CD4-positive, alpha-beta memory T cell (primary cell): ENCODE measurements around the gene FSTL3. TPM values are rescaled to one million over a fixed set of nuclear protein-coding genes. Genes with fewer than 3 reads are reported as not detected.
A peak's percentile ranks its signal among the peaks of the same experiment; 100 is the strongest.
"Not testable (repeated sequence)": the region's sequence is repeated elsewhere in the genome, so short reads cannot be mapped to it uniquely, and the experiment has no call there.

Experiments used
- CTCF ChIA-PET: fragments of 350-600 bp; sonication (Branson Sonifier 250); formaldehyde crosslinking; loops from one replicate; lab custom pipeline; 2021; ENCODE audit warnings: inconsistent platforms; ENCODE audit not compliant: partially characterized antibody; lab: Charles Lee
- POLR2A ChIA-PET: fragments of 350-600 bp; sonication (Branson Sonifier 250); formaldehyde crosslinking; loops from one replicate; lab custom pipeline; 2021; ENCODE audit not compliant: partially characterized antibody; lab: Charles Lee
- DNase-seq, 5 donors: peaks; one replicate each; pipeline versions ENCODE4 v3.0.0 to v3.0.0-alpha.2; 2020 to 2022; ENCODE audit warnings: mixed read lengths in 1 of 5
- H3K27ac ChIP-seq: one replicate; pipeline ENCODE4 v1.7.0; 2013; ENCODE audit warnings: low read depth, low read length
- H3K27me3 ChIP-seq: 2 replicates; pipeline ENCODE4 v1.7.0; 2013; ENCODE audit warnings: mild to moderate bottlenecking, low read length, moderate library complexity; ENCODE audit not compliant: insufficient read depth
- H3K36me3 ChIP-seq: 2 replicates; pipeline ENCODE4 v1.7.0; 2013; ENCODE audit warnings: mild to moderate bottlenecking, low read length, moderate library complexity; ENCODE audit not compliant: insufficient read depth
- H3K4me1 ChIP-seq: 2 replicates; pipeline ENCODE4 v1.7.0; 2013; ENCODE audit warnings: mild to moderate bottlenecking, low read length, moderate library complexity; ENCODE audit not compliant: insufficient read depth
- H3K4me3 ChIP-seq, 2 donors: one replicate each; pipeline ENCODE4 v1.7.0; 2013; ENCODE audit warnings: low read length in 2 of 2, mild to moderate bottlenecking in 1 of 2
- H3K9me3 ChIP-seq, 2 donors: one replicate each; pipeline ENCODE4 v1.7.0; 2013; ENCODE audit warnings: low read length in 2 of 2, control low read depth in 1 of 2; ENCODE audit not compliant: control insufficient read depth in 1 of 2
- H3K27ac Mint-ChIP-seq, 7 donors: one replicate each; pipeline ENCODE4 v1.8.0; 2020 to 2021; ENCODE audit warnings: mixed read lengths in 7 of 7, mild to moderate bottlenecking in 6 of 7, inconsistent platforms in 3 of 7, moderate library complexity in 3 of 7
- H3K27me3 Mint-ChIP-seq, 2 donors: one replicate each; pipeline ENCODE4 v1.8.0; 2020 to 2021; ENCODE audit warnings: mixed read lengths in 2 of 2
- H3K36me3 Mint-ChIP-seq, 2 donors: one replicate each; pipeline ENCODE4 v1.8.0; 2020 to 2021; ENCODE audit warnings: mixed read lengths in 2 of 2, inconsistent platforms in 1 of 2, mild to moderate bottlenecking in 1 of 2
- H3K4me1 Mint-ChIP-seq, 4 donors: one replicate each; pipeline ENCODE4 v1.8.0; 2020 to 2021; ENCODE audit warnings: mixed read lengths in 4 of 4, mild to moderate bottlenecking in 1 of 4
- H3K4me3 Mint-ChIP-seq, 8 donors: one replicate each; pipeline ENCODE4 v1.8.0; 2020 to 2021; ENCODE audit warnings: mixed read lengths in 8 of 8, mild to moderate bottlenecking in 7 of 8, moderate library complexity in 6 of 8, inconsistent platforms in 3 of 8
- H3K9me3 Mint-ChIP-seq, 8 donors: one replicate each; pipeline ENCODE4 v1.8.0; 2020 to 2021; ENCODE audit warnings: mixed read lengths in 8 of 8, mild to moderate bottlenecking in 5 of 8, inconsistent platforms in 3 of 8, moderate library complexity in 1 of 8
- intact Hi-C: fragments of 100-400 bp; cut with micrococcal nuclease; formaldehyde crosslinking; loops from one replicate; pipeline ENCODE4 v1.15.1; 2023
- polyA plus RNA-seq, 2 donors: library from polyadenylated mRNA; unstranded; fragments of 300-500 nt; fragmentation: Illumina TruSeq; gene quantifications; one replicate each; pipeline ENCODE4 v1.2.3, GENCODE V29; 2021
- total RNA-seq, 2 experiments: library from RNA; stranded (reverse); gene quantifications; one replicate each; pipeline ENCODE4 v1.2.3, GENCODE V29; 2021

The FSTL3 gene
- total RNA-seq (1 to 10 TPM; 2.9 to 3.4 TPM), polyA plus RNA-seq (1 to 10 TPM; 2.0 to 2.1 TPM)

GRCh38 chr19:676339-677105, at the start of gene FSTL3:
FSTL3 (plus strand) TSS chr19:676392; CDS start chr19:676424, 32 bp downstream.
- Histone ChIP-seq H3K4me3 (no peak within 1 kb of the TSS), H3K27ac (no peak within 1 kb of the TSS), H3K27me3 (peaks cover 5% of the 10 kb centered on the region), H3K36me3 (no peaks in the 10 kb centered on the region), H3K9me3 (no peaks in the 10 kb centered on the region), H3K4me1 (peaks cover 12% of the 10 kb centered on the region)
- Mint-ChIP-seq H3K27ac (peak within 1 kb of the TSS in 1 of 7 donors; percentile 75), H3K27me3 (peaks cover 15 to 17% of the 10 kb centered on the region in 2 donors), H3K4me3 (peak within 1 kb of the TSS in 5 of 8 donors; percentile 15 to 70 (median 51)), H3K9me3 (peaks cover 0 to 4% (median 0%) of the 10 kb centered on the region in 8 donors), H3K4me1 (peaks cover 0 to 11% (median 3%) of the 10 kb centered on the region in 4 donors), H3K36me3 (no peaks in the 10 kb centered on the region)
- CTCF ChIA-PET = no interaction called here
- POLR2A ChIA-PET = interaction anchor here (0.7 to 5.2 kb wide), 5 partner anchors 13 to 92 kb away, joined by 3 to 33 read pairs (median 3); partner anchors contain the start of gene RNF126
- peak in 1 of 5 donors; percentile 35 for DNase-seq
- intact Hi-C loops = no loop called here

- H3K27ac Mint-ChIP-seq, intact Hi-C loops: not testable (repeated sequence)
Observed at GRCh38 chr19:626566-626965, 49.6 kb upstream of the FSTL3 start.

GRCh38 chr19:628168-628567, 48.0 kb upstream of the FSTL3 start:
- H3K27me3 Mint-ChIP-seq = no peaks in the 10 kb centered on the region
- POLR2A ChIA-PET = interaction anchor here (1.0 kb wide), 1 partner anchor 33 kb away, joined by 3 read pairs; no protein-coding TSS in a partner anchor
- peaks cover 0 to 1% (median 0%) of the 10 kb centered on the region in 8 donors for H3K9me3 Mint-ChIP-seq
- Histone ChIP-seq H3K4me3 (no peak overlapping the region), H3K4me1 (peaks cover 13% of the 10 kb centered on the region), H3K27ac (no peak overlapping the region), H3K36me3 (peaks cover 16% of the 10 kb centered on the region), H3K27me3 (no peaks in the 10 kb centered on the region), H3K9me3 (no peaks in the 10 kb centered on the region)
- H3K36me3 Mint-ChIP-seq = peaks cover 30 to 35% of the 10 kb centered on the region in 2 donors
- intact Hi-C loops = no loop called here
- H3K4me1 Mint-ChIP-seq = peaks cover 2 to 39% (median 15%) of the 10 kb centered on the region in 4 donors
- CTCF ChIA-PET = interaction anchor here (0.7 to 0.9 kb wide), 2 partner anchors 40 to 44 kb away, joined by 3 to 4 read pairs; no protein-coding TSS in a partner anchor
- H3K27ac Mint-ChIP-seq = peak overlapping the region in 2 of 7 donors; percentile 45 to 46
- no peak overlapping the region for H3K4me3 Mint-ChIP-seq
- no peak for DNase-seq

More at GRCh38 chr19:626566-626965, 49.6 kb upstream of the FSTL3 start:
- CTCF ChIA-PET = interaction anchor here (1.5 to 1.7 kb wide), 3 partner anchors 14 to 40 kb away, joined by 5 to 7 read pairs (median 5); no protein-coding TSS in a partner anchor
- H3K27me3 ChIP-seq, DNase-seq, H3K9me3 ChIP-seq, H3K27ac ChIP-seq, H3K27me3 Mint-ChIP-seq, H3K9me3 Mint-ChIP-seq, H3K4me3 ChIP-seq, H3K4me1 ChIP-seq, H3K4me3 Mint-ChIP-seq: not testable (repeated sequence)
- Mint-ChIP-seq H3K4me1 (peaks cover 2 to 27% (median 8%) of the 10 kb centered on the region in 4 donors), H3K36me3 (peaks cover 29 to 30% of the 10 kb centered on the region in 2 donors)
- POLR2A ChIA-PET = interaction anchor here (0.8 to 1.4 kb wide), 3 partner anchors 11 to 37 kb away, joined by 4 to 5 read pairs (median 4); partner anchors contain the start of gene RNF126
- H3K36me3 ChIP-seq = peaks cover 16% of the 10 kb centered on the region

GRCh38 chr19:629515-629914, 46.7 kb upstream of the FSTL3 start:
- H3K27ac Mint-ChIP-seq, DNase-seq, H3K27ac ChIP-seq, H3K9me3 ChIP-seq, H3K4me3 ChIP-seq, CTCF ChIA-PET, H3K4me3 Mint-ChIP-seq, H3K9me3 Mint-ChIP-seq, intact Hi-C loops, H3K27me3 Mint-ChIP-seq, H3K27me3 ChIP-seq: not testable (repeated sequence)
- Mint-ChIP-seq H3K4me1 (peaks cover 4 to 50% (median 21%) of the 10 kb centered on the region in 4 donors), H3K36me3 (peaks cover 23 to 34% of the 10 kb centered on the region in 2 donors)
- Histone ChIP-seq H3K36me3 (peaks cover 13% of the 10 kb centered on the region), H3K4me1 (peaks cover 22% of the 10 kb centered on the region)
- POLR2A ChIA-PET = interaction anchor here (1.0 kb wide), 1 partner anchor 31 kb away, joined by 3 read pairs; no protein-coding TSS in a partner anchor

- no peak for DNase-seq
- Histone ChIP-seq H3K27me3 (no peaks in the 10 kb centered on the region), H3K36me3 (peaks cover 13% of the 10 kb centered on the region), H3K4me1 (peaks cover 22% of the 10 kb centered on the region), H3K27ac (no peak overlapping the region), H3K9me3 (no peaks in the 10 kb centered on the region), H3K4me3 (no peak overlapping the region)
- CTCF ChIA-PET = interaction anchor here (0.6 kb wide), 1 partner anchor 35 kb away, joined by 3 read pairs; no protein-coding TSS in a partner anchor
- no peak overlapping the region for H3K4me3 Mint-ChIP-seq
- H3K9me3 Mint-ChIP-seq = no peaks in the 10 kb centered on the region
- H3K4me1 Mint-ChIP-seq = peaks cover 4 to 50% (median 21%) of the 10 kb centered on the region in 4 donors
- intact Hi-C loops = loop anchor here (10.0 kb wide), 1 partner anchor 115 kb away; no protein-coding TSS in a partner anchor
- H3K27me3 Mint-ChIP-seq = no peaks in the 10 kb centered on the region
- H3K36me3 Mint-ChIP-seq = peaks cover 23 to 34% of the 10 kb centered on the region in 2 donors
- H3K27ac Mint-ChIP-seq = peak overlapping the region in 3 of 7 donors; percentile 15 to 55 (median 30)
- POLR2A ChIA-PET = interaction anchor here (1.1 to 3.0 kb wide), 3 partner anchors 10 to 19 kb away, joined by 3 to 19 read pairs (median 3); no protein-coding TSS in a partner anchor
Observed at GRCh38 chr19:629961-630714, 46.1 kb upstream of the FSTL3 start.

DNA sequence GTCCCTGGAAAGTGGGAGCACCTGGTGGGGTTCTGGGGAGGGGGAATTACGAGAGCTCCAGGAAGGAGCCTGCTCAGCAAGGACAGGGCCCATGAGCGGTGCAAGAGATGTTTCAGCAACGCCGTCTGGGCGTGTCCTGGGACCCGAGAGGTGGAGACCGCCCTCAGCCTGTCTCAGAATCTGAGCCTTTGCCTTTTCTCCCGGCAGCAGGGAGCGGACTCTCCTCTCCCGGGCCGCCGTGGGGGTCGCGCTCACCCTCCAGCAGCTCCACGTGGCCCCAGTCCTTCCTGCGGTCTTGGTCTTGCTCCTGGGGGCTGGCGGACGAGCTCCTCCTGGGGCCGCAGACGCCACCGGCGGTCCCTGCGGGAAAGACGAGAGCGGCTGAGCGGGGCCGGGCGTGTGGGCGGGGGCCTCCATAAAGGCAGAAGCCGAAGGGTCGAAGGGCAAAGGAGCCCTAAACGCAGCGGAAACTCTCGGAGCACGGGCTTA, 43.6 kb upstream of the FSTL3 start:
- Mint-ChIP-seq H3K27me3 (no peaks in the 10 kb centered on the region), H3K27ac (peak overlapping the region; percentile 89 to 98 (median 96)), H3K4me3 (peak overlapping the region; percentile 90 to 98 (median 96)), H3K4me1 (peaks cover 2 to 50% (median 23%) of the 10 kb centered on the region in 4 donors), H3K36me3 (peaks cover 15 to 27% of the 10 kb centered on the region in 2 donors), H3K9me3 (no peaks in the 10 kb centered on the region)
- peak in 1 of 5 donors; percentile 49 for DNase-seq
- Histone ChIP-seq H3K4me1 (peaks cover 22% of the 10 kb centered on the region), H3K27me3 (no peaks in the 10 kb centered on the region), H3K4me3 (peak overlapping the region; percentile 61 to 86), H3K27ac (peak overlapping the region; percentile 71), H3K9me3 (no peaks in the 10 kb centered on the region), H3K36me3 (peaks cover 7% of the 10 kb centered on the region)
- ChIA-PET CTCF (interaction anchor here (1.5 kb wide), 1 partner anchor 48 kb away, joined by 4 read pairs; no protein-coding TSS in a partner anchor), POLR2A (interaction anchor here (1.1 to 4.6 kb wide), 4 partner anchors 22 to 61 kb away, joined by 3 to 54 read pairs (median 12); partner anchors contain the start of genes BSG and RNF126)
- intact Hi-C loops = loop anchor here (1.0 to 10.0 kb wide), 6 partner anchors 22 to 165 kb away; partner anchors contain the start of genes BSG and PTBP1
